ENCODE data around the gene DPF3. TPM values are rescaled to one million over a fixed set of nuclear protein-coding genes. Genes with fewer than 3 reads are reported as not detected.

DPF3 gene
- total RNA-seq, 1 donor from 2014 or later = 0.66 TPM

- H3K27ac Mint-ChIP-seq = no peak overlapping the region
- H3K27me3 Mint-ChIP-seq (ENCODE audit: low read depth) = peaks cover 11% of the 10 kb centered on the region
- no peak overlapping the region for H3K4me3 Mint-ChIP-seq (ENCODE audit: low read depth)
- H3K36me3 Mint-ChIP-seq (ENCODE audit: low read depth) = no peaks in the 10 kb centered on the region
- DNase-seq (ENCODE audit: low spot score) = no peak
- H3K4me1 Mint-ChIP-seq (ENCODE audit: low read depth) = no peaks in the 10 kb centered on the region
- intact Hi-C loops (cut with micrococcal nuclease) = no loop called here
- no peaks in the 10 kb centered on the region for H3K9me3 Mint-ChIP-seq
Observed at GRCh38 chr14:72686101-72686500, 207.8 kb downstream of the DPF3 start.

- H3K4me3 Mint-ChIP-seq (ENCODE audit: low read depth) = no peak overlapping the region
- H3K4me1 Mint-ChIP-seq (ENCODE audit: low read depth) = no peaks in the 10 kb centered on the region
- no peak overlapping the region for H3K27ac Mint-ChIP-seq
- intact Hi-C loops (cut with micrococcal nuclease) = no loop called here
- peaks cover 13% of the 10 kb centered on the region for H3K27me3 Mint-ChIP-seq (ENCODE audit: low read depth)
- H3K9me3 Mint-ChIP-seq = no peaks in the 10 kb centered on the region
- DNase-seq (ENCODE audit: low spot score) = no peak
- H3K36me3 Mint-ChIP-seq (ENCODE audit: low read depth) = no peaks in the 10 kb centered on the region
Observed at GRCh38 chr14:72685456-72685855, 208.4 kb downstream of the DPF3 start.

- no peak overlapping the region for H3K27ac Mint-ChIP-seq
- peaks cover 13% of the 10 kb centered on the region for H3K27me3 Mint-ChIP-seq (ENCODE audit: low read depth)
- DNase-seq (ENCODE audit: low spot score) = no peak
- no peaks in the 10 kb centered on the region for H3K4me1 Mint-ChIP-seq (ENCODE audit: low read depth)
- no peaks in the 10 kb centered on the region for H3K36me3 Mint-ChIP-seq (ENCODE audit: low read depth)
- no peaks in the 10 kb centered on the region for H3K9me3 Mint-ChIP-seq
- intact Hi-C loops (cut with micrococcal nuclease) = no loop called here
- no peak overlapping the region for H3K4me3 Mint-ChIP-seq (ENCODE audit: low read depth)
Observed at GRCh38 chr14:72683787-72684186, 210.1 kb downstream of the DPF3 start.

- no peak overlapping the region for H3K27ac Mint-ChIP-seq
- no peak for DNase-seq (ENCODE audit: low spot score)
- H3K4me3 Mint-ChIP-seq (ENCODE audit: low read depth) = no peak overlapping the region
- peaks cover 11% of the 10 kb centered on the region for H3K27me3 Mint-ChIP-seq (ENCODE audit: low read depth)
- H3K9me3 Mint-ChIP-seq = no peaks in the 10 kb centered on the region
- H3K36me3 Mint-ChIP-seq (ENCODE audit: low read depth) = no peaks in the 10 kb centered on the region
- intact Hi-C loops (cut with micrococcal nuclease) = no loop called here
- no peaks in the 10 kb centered on the region for H3K4me1 Mint-ChIP-seq (ENCODE audit: low read depth)
Observed at GRCh38 chr14:72682188-72682587, 211.7 kb downstream of the DPF3 start.

GRCh38 chr14:72680853-72681640 is 212.9 kb downstream of the DPF3 start:
- Mint-ChIP-seq H3K9me3 (no peaks in the 10 kb centered on the region), H3K4me3 (ENCODE audit: low read depth) (no peak overlapping the region), H3K27me3 (ENCODE audit: low read depth) (peaks cover 11% of the 10 kb centered on the region), H3K27ac (no peak overlapping the region), H3K36me3 (ENCODE audit: low read depth) (no peaks in the 10 kb centered on the region), H3K4me1 (ENCODE audit: low read depth) (no peaks in the 10 kb centered on the region)
- DNase-seq (ENCODE audit: low spot score) = no peak
- intact Hi-C loops (cut with micrococcal nuclease) = no loop called here

- intact Hi-C loops (cut with micrococcal nuclease) = no loop called here
- Mint-ChIP-seq H3K4me3 (ENCODE audit: low read depth) (no peak overlapping the region), H3K9me3 (no peaks in the 10 kb centered on the region), H3K36me3 (ENCODE audit: low read depth) (no peaks in the 10 kb centered on the region), H3K27me3 (ENCODE audit: low read depth) (peaks cover 6% of the 10 kb centered on the region), H3K27ac (no peak overlapping the region), H3K4me1 (ENCODE audit: low read depth) (no peaks in the 10 kb centered on the region)
- no peak for DNase-seq (ENCODE audit: low spot score)
Observed at GRCh38 chr14:72679536-72680151, 214.3 kb downstream of the DPF3 start.

- Mint-ChIP-seq H3K36me3 (ENCODE audit: low read depth) (no peaks in the 10 kb centered on the region), H3K4me1 (ENCODE audit: low read depth) (no peaks in the 10 kb centered on the region), H3K4me3 (ENCODE audit: low read depth) (no peak overlapping the region), H3K27ac (no peak overlapping the region), H3K9me3 (no peaks in the 10 kb centered on the region), H3K27me3 (ENCODE audit: low read depth) (peaks cover 6% of the 10 kb centered on the region)
- no peak for DNase-seq (ENCODE audit: low spot score)
- intact Hi-C loops (cut with micrococcal nuclease) = no loop called here
Observed at GRCh38 chr14:72679141-72679535, 214.8 kb downstream of the DPF3 start.

- Mint-ChIP-seq H3K27me3 (ENCODE audit: low read depth) (peaks cover 11% of the 10 kb centered on the region), H3K9me3 (no peaks in the 10 kb centered on the region), H3K4me1 (ENCODE audit: low read depth) (no peaks in the 10 kb centered on the region), H3K27ac (no peak overlapping the region), H3K36me3 (ENCODE audit: low read depth) (no peaks in the 10 kb centered on the region), H3K4me3 (ENCODE audit: low read depth) (no peak overlapping the region)
- DNase-seq (ENCODE audit: low spot score) = no peak
- intact Hi-C loops (cut with micrococcal nuclease) = no loop called here
Observed at GRCh38 chr14:72678356-72678755, 215.5 kb downstream of the DPF3 start.

GRCh38 chr14:72677664-72678063 is 216.2 kb downstream of the DPF3 start:
- DNase-seq (ENCODE audit: low spot score) = no peak
- Mint-ChIP-seq H3K27me3 (ENCODE audit: low read depth) (peaks cover 12% of the 10 kb centered on the region), H3K36me3 (ENCODE audit: low read depth) (no peaks in the 10 kb centered on the region), H3K9me3 (no peaks in the 10 kb centered on the region), H3K4me3 (ENCODE audit: low read depth) (no peak overlapping the region), H3K4me1 (ENCODE audit: low read depth) (no peaks in the 10 kb centered on the region), H3K27ac (no peak overlapping the region)
- intact Hi-C loops (cut with micrococcal nuclease) = no loop called here

- Mint-ChIP-seq H3K4me3 (ENCODE audit: low read depth) (no peak overlapping the region), H3K27ac (no peak overlapping the region), H3K9me3 (no peaks in the 10 kb centered on the region), H3K4me1 (ENCODE audit: low read depth) (no peaks in the 10 kb centered on the region), H3K27me3 (ENCODE audit: low read depth) (peaks cover 23% of the 10 kb centered on the region), H3K36me3 (ENCODE audit: low read depth) (no peaks in the 10 kb centered on the region)
- DNase-seq (ENCODE audit: low spot score) = no peak
- intact Hi-C loops (cut with micrococcal nuclease) = no loop called here
Observed at GRCh38 chr14:72675126-72675525, 218.8 kb downstream of the DPF3 start.

GRCh38 chr14:72673179-72673578 is 220.7 kb downstream of the DPF3 start:
- Mint-ChIP-seq H3K9me3 (no peaks in the 10 kb centered on the region), H3K36me3 (ENCODE audit: low read depth) (no peaks in the 10 kb centered on the region), H3K4me1 (ENCODE audit: low read depth) (no peaks in the 10 kb centered on the region), H3K27me3 (ENCODE audit: low read depth) (peaks cover 32% of the 10 kb centered on the region), H3K27ac (no peak overlapping the region), H3K4me3 (ENCODE audit: low read depth) (no peak overlapping the region)
- intact Hi-C loops (cut with micrococcal nuclease) = no loop called here
- DNase-seq (ENCODE audit: low spot score) = no peak

GRCh38 chr14:72666610-72667009 is 227.3 kb downstream of the DPF3 start:
- no peak overlapping the region for H3K27ac Mint-ChIP-seq
- no peaks in the 10 kb centered on the region for H3K36me3 Mint-ChIP-seq (ENCODE audit: low read depth)
- peaks cover 51% of the 10 kb centered on the region for H3K27me3 Mint-ChIP-seq (ENCODE audit: low read depth)
- peaks cover 8% of the 10 kb centered on the region for H3K4me1 Mint-ChIP-seq (ENCODE audit: low read depth)
- H3K9me3 Mint-ChIP-seq = no peaks in the 10 kb centered on the region
- intact Hi-C loops (cut with micrococcal nuclease) = loop anchor here (10.0 kb wide), 1 partner anchor 152 kb away; no protein-coding TSS in a partner anchor
- no peak overlapping the region for H3K4me3 Mint-ChIP-seq (ENCODE audit: low read depth)
- no peak for DNase-seq (ENCODE audit: low spot score)

- Mint-ChIP-seq H3K9me3 (no peaks in the 10 kb centered on the region), H3K27me3 (ENCODE audit: low read depth) (peaks cover 47% of the 10 kb centered on the region), H3K27ac (no peak overlapping the region), H3K4me1 (ENCODE audit: low read depth) (peaks cover 8% of the 10 kb centered on the region), H3K36me3 (ENCODE audit: low read depth) (no peaks in the 10 kb centered on the region), H3K4me3 (ENCODE audit: low read depth) (no peak overlapping the region)
- intact Hi-C loops (cut with micrococcal nuclease) = loop anchor here (10.0 kb wide), 1 partner anchor 150 kb away; no protein-coding TSS in a partner anchor
- DNase-seq (ENCODE audit: low spot score) = no peak
Observed at GRCh38 chr14:72665259-72665658, 228.6 kb downstream of the DPF3 start.

Data from activated T-helper 2 cell treated with anti-CD3 and anti-CD28 coated beads, Interferon-gamma antibody, Interleukin-2, Interleukin-4, amounts not matched to agents 10 μg/mL and 5 μg/mL and 100 μg/mL, durations not matched to agents 14 hours and 24 hours and 36 hours (primary cell).